DND-41 (cell line): ENCODE data around the gene TNIK.

Source experiments
- CTCF ChIP-seq: IDR thresholded peaks from 2 replicates; pipeline ENCODE4 v1.5.1; 2012; ENCODE audit warnings: borderline replicate concordance, low read length, moderate library complexity, mild to moderate bottlenecking; ENCODE audit not compliant: poor library complexity, severe bottlenecking; ENCODE audit errors: extremely low read depth
- EZH2 ChIP-seq: IDR thresholded peaks from 3 replicates; pipeline ENCODE4 v1.6.1; 2012; ENCODE audit warnings: borderline replicate concordance, low read depth, mild to moderate bottlenecking, moderate library complexity, low read length, inconsistent platforms; ENCODE audit not compliant: severe bottlenecking

GRCh38 chr3:171236265-171237008, 223.8 kb downstream of the TNIK start:
- no peak for TF ChIP-seq CTCF
- TF ChIP-seq EZH2: no peak
